HG03442 (cell line): ENCODE results near the gene ADAM21.
"Not testable (repeated sequence)": the region's sequence is repeated elsewhere in the genome, so short reads cannot be mapped to it uniquely, and the experiment has no call there.

ENCODE experiments used
- ATAC-seq: cut with Tn5 transposase; IDR thresholded peaks from one replicate; pipeline ENCODE4 v1.9.1; 2021; ENCODE audit warnings: mild to moderate bottlenecking, moderate library complexity; ENCODE audit not compliant: unreplicated experiment

ADAM21 gene

GRCh38 chr14:70451874-70452273, at the start of gene ADAM21:
ADAM21 (plus strand) TSS chr14:70452174; CDS start chr14:70457500, 5,326 bp downstream.
- no peak for ATAC-seq

- ATAC-seq: not testable (repeated sequence)
These were observed 48.6 kb upstream of the ADAM21 start for GRCh38 chr14:70403335-70403734.

- ATAC-seq: not testable (repeated sequence)
These were observed 45.8 kb upstream of the ADAM21 start for GRCh38 chr14:70406216-70406615.

GRCh38 chr14:70407621-70408020, 44.4 kb upstream of the ADAM21 start:
- ATAC-seq: no peak

GRCh38 chr14:70415788-70416187, 36.2 kb upstream of the ADAM21 start:
- no peak for ATAC-seq

- ATAC-seq: no peak
These were observed 35.6 kb upstream of the ADAM21 start for GRCh38 chr14:70416338-70416724.

- no peak for ATAC-seq
These were observed 35.1 kb upstream of the ADAM21 start, which contains the start of gene SYNJ2BP for GRCh38 chr14:70416725-70417349. SYNJ2BP (minus strand) TSS chr14:70417090; CDS start chr14:70416963, 127 bp downstream.

- not testable (repeated sequence) for ATAC-seq
These were observed 32.6 kb upstream of the ADAM21 start for GRCh38 chr14:70419270-70419931.

- no peak for ATAC-seq
These were observed 29.4 kb upstream of the ADAM21 start for GRCh38 chr14:70422538-70422937.

- ATAC-seq: no peak
These were observed 26.6 kb upstream of the ADAM21 start for GRCh38 chr14:70425354-70425753.

- not testable (repeated sequence) for ATAC-seq
These were observed 25.4 kb upstream of the ADAM21 start for GRCh38 chr14:70426555-70426954.

- ATAC-seq: no peak
These were observed 15.1 kb upstream of the ADAM21 start for GRCh38 chr14:70436867-70437266.

- no peak for ATAC-seq
These were observed 10.3 kb upstream of the ADAM21 start for GRCh38 chr14:70441641-70442040.

GRCh38 chr14:70442750-70443149, 9.2 kb upstream of the ADAM21 start:
- ATAC-seq: no peak

- ATAC-seq: no peak
These were observed 3.2 kb upstream of the ADAM21 start for GRCh38 chr14:70448633-70449340.

- no peak for ATAC-seq
These were observed 2.8 kb downstream of the ADAM21 start for GRCh38 chr14:70454731-70455130.

GRCh38 chr14:70468731-70469130, 16.8 kb downstream of the ADAM21 start:
- no peak for ATAC-seq

- ATAC-seq: not testable (repeated sequence)
These were observed 19.0 kb downstream of the ADAM21 start for GRCh38 chr14:70470863-70471563.

- ATAC-seq: no peak
These were observed 20.5 kb downstream of the ADAM21 start for GRCh38 chr14:70472253-70473159.

GRCh38 chr14:70473825-70474224, 21.9 kb downstream of the ADAM21 start:
- ATAC-seq: no peak
